HEK293 (cell line): ENCODE measurements around the gene CD93.

Experiments used
- CTCF ChIA-PET: fragments of 350-600 bp; formaldehyde crosslinking; extraction: SDS; loops from one replicate; lab custom pipeline; 2021; ENCODE audit warnings: antibody characterized with exemption; lab: Yijun Ruan, JAX
- POLR2A ChIA-PET: fragments of 300-600 bp; formaldehyde crosslinking; extraction: SDS; loops from one replicate; lab custom pipeline; 2020; ENCODE audit warnings: antibody characterized with exemption, inconsistent platforms; lab: Yijun Ruan, JAX
- H3K27ac ChIP-seq: fragments of 200-500 bp; sonication (Bioruptor generic); 2 replicates; pipeline ENCODE4 v1.5.1; 2014; ENCODE audit warnings: low read depth, low read length, control low read depth, inconsistent platforms; ENCODE audit errors: extremely low read depth
- H3K36me3 ChIP-seq, 2 experiments: fragments of 200-500 bp in 1 of 2; sonication (Bioruptor generic) in 1 of 2; 1 replicate in 1 of 2; 2 replicates in 1 of 2; pipeline ENCODE4 v1.5.1; 2014 to 2017; ENCODE audit warnings: inconsistent platforms in 2 of 2, low read length in 2 of 2; ENCODE audit not compliant: control insufficient read depth in 2 of 2, insufficient read depth in 1 of 2
- H3K4me1 ChIP-seq: fragments of 200-500 bp; sonication (Bioruptor generic); 2 replicates; pipeline ENCODE4 v1.5.1; 2014; ENCODE audit warnings: mild to moderate bottlenecking, low read length, inconsistent platforms; ENCODE audit not compliant: control insufficient read depth, insufficient read depth
- H3K4me3 ChIP-seq: 2 replicates; pipeline ENCODE4 v1.5.1; 2011; ENCODE audit warnings: low read depth, mild to moderate bottlenecking, control low read depth, low read length, moderate library complexity
- H3K9me3 ChIP-seq: fragments of 200-500 bp; sonication (Bioruptor generic); 2 replicates; pipeline ENCODE4 v1.5.1; 2014; ENCODE audit warnings: low read depth, low read length, inconsistent platforms; ENCODE audit not compliant: control insufficient read depth, insufficient read depth
- MZF1 ChIP-seq: fragments of 450-650 bp; formaldehyde crosslinking; IDR thresholded peaks from 2 replicates; pipeline ENCODE4 v1.5.1; 2017; ENCODE audit warnings: missing biosample characterization, missing genetic modification characterization, borderline replicate concordance
- PRDM1 ChIP-seq: fragments of 450-650 bp; formaldehyde crosslinking; IDR thresholded peaks from 2 replicates; pipeline ENCODE4; 2016; ENCODE audit warnings: missing biosample characterization, missing genetic modification characterization
- ZBTB10 ChIP-seq: fragments of 450-650 bp; formaldehyde crosslinking; IDR thresholded peaks from 2 replicates; pipeline ENCODE4 v1.5.1; 2016; ENCODE audit warnings: missing biosample characterization, missing genetic modification characterization
- ZNF112 ChIP-seq: fragments of 450-650 bp; formaldehyde crosslinking; IDR thresholded peaks from 2 replicates; pipeline ENCODE4 v1.5.0; 2017; ENCODE audit warnings: missing biosample characterization, missing genetic modification characterization
- ZNF16 ChIP-seq: fragments of 450-650 bp; formaldehyde crosslinking; IDR thresholded peaks from 2 replicates; pipeline ENCODE4 v1.5.1; 2016; ENCODE audit warnings: low read depth, missing biosample characterization, missing genetic modification characterization
- ZNF211 ChIP-seq: fragments of 450-650 bp; formaldehyde crosslinking; IDR thresholded peaks from 2 replicates; pipeline ENCODE4 v1.5.1; 2016; ENCODE audit warnings: low read depth, missing biosample characterization, missing genetic modification characterization
- ZNF214 ChIP-seq: fragments of 450-650 bp; formaldehyde crosslinking; IDR thresholded peaks from 2 replicates; pipeline ENCODE4 v1.5.1; 2017; ENCODE audit warnings: missing biosample characterization, mild to moderate bottlenecking, missing genetic modification characterization, borderline replicate concordance
- ZNF292 ChIP-seq: fragments of 450-650 bp; formaldehyde crosslinking; IDR thresholded peaks from 2 replicates; pipeline ENCODE4 v1.5.1; 2016; ENCODE audit warnings: low read depth, missing biosample characterization, missing genetic modification characterization, borderline replicate concordance
- ZNF391 ChIP-seq: fragments of 450-650 bp; formaldehyde crosslinking; IDR thresholded peaks from 2 replicates; pipeline ENCODE4 v1.5.1; 2016; ENCODE audit warnings: low read depth, missing biosample characterization, missing genetic modification characterization, borderline replicate concordance
- ZNF398 ChIP-seq: fragments of 450-650 bp; formaldehyde crosslinking; IDR thresholded peaks from 2 replicates; pipeline ENCODE4 v1.5.1; 2017; ENCODE audit warnings: missing biosample characterization, missing genetic modification characterization
- ZNF423 ChIP-seq: fragments of 450-650 bp; formaldehyde crosslinking; IDR thresholded peaks from 2 replicates; pipeline ENCODE4 v1.5.1; 2016; ENCODE audit warnings: missing biosample characterization, missing genetic modification characterization
- ZNF449 ChIP-seq: fragments of 450-650 bp; formaldehyde crosslinking; IDR thresholded peaks from 2 replicates; pipeline ENCODE4 v1.5.1; 2017; ENCODE audit warnings: missing biosample characterization, mild to moderate bottlenecking, missing genetic modification characterization, moderate library complexity
- ZNF549 ChIP-seq: fragments of 450-650 bp; IDR thresholded peaks from 2 replicates; pipeline ENCODE4 v1.5.1; 2018; ENCODE audit warnings: missing biosample characterization, missing genetic modification characterization, mild to moderate bottlenecking, inconsistent platforms, moderate library complexity
- ZNF596 ChIP-seq: fragments of 450-650 bp; IDR thresholded peaks from 2 replicates; pipeline ENCODE4 v1.5.0; 2018; ENCODE audit warnings: missing biosample characterization, mild to moderate bottlenecking, missing genetic modification characterization, moderate library complexity
- ZNF626 ChIP-seq: fragments of 450-650 bp; sonication (Bioruptor Pico); formaldehyde crosslinking; IDR thresholded peaks from 2 replicates; pipeline ENCODE4 v1.5.1; 2018; ENCODE audit warnings: missing biosample characterization, missing genetic modification characterization, inconsistent platforms
- ZNF629 ChIP-seq: fragments of 450-650 bp; formaldehyde crosslinking; IDR thresholded peaks from 2 replicates; pipeline ENCODE4 v1.5.1; 2017; ENCODE audit warnings: missing biosample characterization, missing genetic modification characterization
- ZNF707 ChIP-seq: fragments of 450-650 bp; formaldehyde crosslinking; IDR thresholded peaks from 2 replicates; pipeline ENCODE4 v1.5.1; 2016; ENCODE audit warnings: missing biosample characterization, missing genetic modification characterization
- ZNF791 ChIP-seq: fragments of 450-650 bp; formaldehyde crosslinking; IDR thresholded peaks from 2 replicates; pipeline ENCODE4 v1.5.1; 2016; ENCODE audit warnings: missing biosample characterization, missing genetic modification characterization
- ZSCAN18 ChIP-seq: fragments of 450-650 bp; formaldehyde crosslinking; IDR thresholded peaks from 2 replicates; pipeline ENCODE4 v1.5.1; 2016; ENCODE audit warnings: missing biosample characterization, missing genetic modification characterization

The CD93 gene

GRCh38 chr20:23072892-23073586, 13.1 kb downstream of the CD93 start:
- no peak overlapping the region for H3K27ac ChIP-seq
- TF ChIP-seq ZNF626 (no peak), ZNF398 (no peak), ZBTB10 (tag by site-specific recombination) (no peak), ZNF596 (tag by site-specific recombination) (no peak), ZNF423 (no peak)
- TF ChIP-seq, all 188 proteins: peak for 0
- CTCF ChIA-PET, result no interaction called here
- H3K4me1 ChIP-seq, result no peaks in the 10 kb centered on the region
- POLR2A ChIA-PET, result no interaction called here
- no peaks in the 10 kb centered on the region for H3K9me3 ChIP-seq
- H3K36me3 ChIP-seq, result no peaks in the 10 kb centered on the region
- no peak overlapping the region for H3K4me3 ChIP-seq

GRCh38 chr20:23071996-23072395, 14.1 kb downstream of the CD93 start:
- no peak overlapping the region for H3K4me3 ChIP-seq
- H3K36me3 ChIP-seq, result no peaks in the 10 kb centered on the region
- ChIA-PET CTCF (no interaction called here), POLR2A (no interaction called here)
- no peak overlapping the region for H3K27ac ChIP-seq
- no peak for TF ChIP-seq ZNF16
- TF ChIP-seq PRDM1 (tag by site-specific recombination), result no peak
- TF ChIP-seq ZNF549 (tag by site-specific recombination), result no peak
- no peak for TF ChIP-seq ZNF112 (tag by site-specific recombination)
- no peak for TF ChIP-seq ZNF791
- no peak for TF ChIP-seq MZF1
- no peak for TF ChIP-seq ZNF449
- no peak for TF ChIP-seq ZNF391 (tag by site-specific recombination)
- no peak for TF ChIP-seq ZSCAN18 (tag by site-specific recombination)
- no peak for TF ChIP-seq ZNF707
- no peak for TF ChIP-seq ZNF629
- TF ChIP-seq ZNF211 (tag by site-specific recombination), result no peak
- TF ChIP-seq ZNF214, result no peak
- no peak for TF ChIP-seq ZNF292 (tag by site-specific recombination)
- H3K4me1 ChIP-seq, result no peaks in the 10 kb centered on the region
- H3K9me3 ChIP-seq, result no peaks in the 10 kb centered on the region
